GM12878 (cell line): ENCODE results near the gene FSIP1. TPM values are rescaled to one million over a fixed set of nuclear protein-coding genes. Genes with fewer than 3 reads are reported as not detected.
A peak's percentile ranks its signal among the peaks of the same experiment; 100 is the strongest.

Source experiments
- ATAC-seq: fragments of 200-7000 bp; cut with Tn5 transposase; 3 replicates; pipeline ENCODE4 v1.9.1; 2020; ENCODE audit warnings: mild to moderate bottlenecking, moderate library complexity
- BruUV-seq: library from RNA; stranded (reverse); fragments of 400-500 nt; replicated peaks from 2 replicates; lab custom pipeline; 2021; lab: Mats Ljungman, UMichigan
- CTCF ChIA-PET: fragments of 300-600 bp; sonication (Branson Sonifier 250); formaldehyde crosslinking; extraction: SDS; loops from one replicate; lab custom pipeline; 2021; ENCODE audit warnings: inconsistent platforms; lab: Yijun Ruan, JAX
- POLR2A ChIA-PET: fragments of 350-600 bp; formaldehyde crosslinking; extraction: SDS; loops from one replicate; lab custom pipeline; 2021; ENCODE audit warnings: inconsistent platforms; lab: Charles Lee
- RAD21 ChIA-PET: fragments of 300-600 bp; sonication (Branson Sonifier 250); formaldehyde crosslinking; loops from one replicate; lab custom pipeline; 2023; ENCODE audit warnings: antibody characterized with exemption; ENCODE audit not compliant: unreplicated experiment; lab: Charles Lee
- SMC1A ChIA-PET: fragments of 300-600 bp; sonication (Branson Sonifier 250); formaldehyde crosslinking; loops from one replicate; lab custom pipeline; 2023; ENCODE audit not compliant: unreplicated experiment, uncharacterized antibody; lab: Charles Lee
- DNase-seq: peaks from one replicate; pipeline ENCODE4 v3.0.0-alpha.2; 2011; ENCODE audit warnings: low read depth, low spot score
- FAIRE-seq: peaks from 3 replicates; lab custom pipeline; 2011; peaks lifted over from hg19 to GRCh38; lab: Jason Lieb, UNC
- H2AFZ ChIP-seq: 2 replicates; pipeline ENCODE4 v1.6.0; 2011; ENCODE audit warnings: low read depth, low read length, control low read depth; ENCODE audit not compliant: control insufficient read depth
- H3K27ac ChIP-seq: 2 replicates; pipeline ENCODE4 v1.5.1; 2011; ENCODE audit warnings: control low read depth; ENCODE audit not compliant: control insufficient read depth, insufficient read depth
- H3K27me3 ChIP-seq, 2 experiments: replicated peaks in 1 of 2; 2 replicates each; pipeline versions ENCODE4 v1.6.0 to v1.6.1; 2011; ENCODE audit warnings: low read length in 1 of 2; ENCODE audit not compliant: control insufficient read depth in 2 of 2, insufficient read depth in 2 of 2
- H3K36me3 ChIP-seq, 2 experiments: 2 replicates each; pipeline ENCODE4 v1.5.1; 2011; ENCODE audit warnings: low read length in 1 of 2; ENCODE audit not compliant: control insufficient read depth in 2 of 2, insufficient read depth in 2 of 2
- H3K4me1 ChIP-seq: 2 replicates; pipeline ENCODE4 v1.6.1; 2011; ENCODE audit warnings: mild to moderate bottlenecking, low read length, moderate library complexity, mixed read lengths; ENCODE audit not compliant: control insufficient read depth, insufficient read depth
- H3K4me2 ChIP-seq: 2 replicates; pipeline ENCODE4 v1.6.0; 2011; ENCODE audit warnings: control low read depth; ENCODE audit not compliant: control insufficient read depth, insufficient read depth
- H3K4me3 ChIP-seq: fragments of 200-600 bp; sonication (generic); 2 replicates; pipeline ENCODE4 v1.5.1; 2016
- H3K79me2 ChIP-seq: 2 replicates; pipeline ENCODE4 v1.6.0; 2011; ENCODE audit warnings: low read length; ENCODE audit not compliant: control insufficient read depth, insufficient read depth
- H3K9ac ChIP-seq: 2 replicates; pipeline ENCODE4 v1.8.0; 2011; ENCODE audit warnings: low read length, control low read depth, mixed read lengths; ENCODE audit not compliant: control insufficient read depth, insufficient read depth
- H3K9me3 ChIP-seq: replicated peaks from 3 replicates; pipeline ENCODE4 v1.5.1; 2011; ENCODE audit warnings: mild to moderate bottlenecking, low read length; ENCODE audit not compliant: control insufficient read depth, insufficient read depth
- H4K20me1 ChIP-seq: 2 replicates; pipeline ENCODE4 v1.6.0; 2011; ENCODE audit not compliant: control insufficient read depth, insufficient read depth
- CEBPB ChIP-seq, 2 experiments: fragments of 150-350 bp in 1 of 2; IDR thresholded peaks; 2 replicates each; pipeline ENCODE4 v1.6.1; 2012 to 2014; ENCODE audit warnings: low read depth in 2 of 2, low read length in 2 of 2, borderline replicate concordance in 1 of 2, inconsistent platforms in 1 of 2
- CREB1 ChIP-seq: IDR thresholded peaks from 2 replicates; pipeline ENCODE4 v1.6.1; 2012; ENCODE audit warnings: low read depth, mild to moderate bottlenecking, inconsistent platforms
- CUX1 ChIP-seq: IDR thresholded peaks from 2 replicates; pipeline ENCODE4 v1.6.1; 2012; ENCODE audit warnings: improper control_type of control experiment, low read depth, low read length; ENCODE audit not compliant: insufficient replicate concordance
- ETV6 ChIP-seq, 2 experiments: fragments of 450-650 bp in 1 of 2; IDR thresholded peaks in 1 of 2; conservative IDR thresholded peaks in 1 of 2; 2 replicates each; pipeline ENCODE4 v1.6.1; 2014; ENCODE audit warnings: antibody characterized with exemption in 1 of 2, borderline replicate concordance in 1 of 2, low read depth in 1 of 2, mild to moderate bottlenecking in 1 of 2, moderate library complexity in 1 of 2
- IRF5 ChIP-seq: fragments of 450-650 bp; IDR thresholded peaks from 2 replicates; pipeline ENCODE4 v1.6.1; 2017; ENCODE audit warnings: borderline replicate concordance
- MAX ChIP-seq: IDR thresholded peaks from 2 replicates; pipeline ENCODE4 v1.6.1; 2012; ENCODE audit warnings: low read depth, low read length, improper control_type of control experiment
- NR2C2 ChIP-seq: IDR thresholded peaks from 2 replicates; pipeline ENCODE4 v1.6.1; 2011; ENCODE audit warnings: borderline replicate concordance, low read depth; ENCODE audit not compliant: control insufficient read depth, insufficient read length
- POLR2AphosphoS2 ChIP-seq: IDR thresholded peaks from 2 replicates; pipeline ENCODE4 v1.6.1; 2011; ENCODE audit warnings: low read depth, mild to moderate bottlenecking, low read length, improper control_type of control experiment, moderate library complexity
- SKIL ChIP-seq: fragments of 450-650 bp; IDR thresholded peaks from 2 replicates; pipeline ENCODE4 v1.6.1; 2017; ENCODE audit warnings: mild to moderate bottlenecking, low read depth, inconsistent platforms; ENCODE audit not compliant: poor library complexity, severe bottlenecking
- WRNIP1 ChIP-seq: IDR thresholded peaks from 2 replicates; pipeline ENCODE4 v1.6.1; 2011; ENCODE audit warnings: low read depth, low read length, improper control_type of control experiment, borderline replicate concordance
- WGBS: methylation state at CpG from one replicate; pipeline ENCODE4 v1.1.6; 2016; ENCODE audit warnings: low lambda C conversion rate; ENCODE audit not compliant: insufficient replicate concordance, insufficient coverage; ENCODE audit errors: missing lambda C conversion rate; 5-methylcytosine and 5-hydroxymethylcytosine counted together
- in situ Hi-C: fragments of 300-500 bp; cut with MboI; formaldehyde crosslinking; loops from 9 replicates; pipeline ENCODE4 v1.14.3; 2018; ENCODE audit warnings: mixed read lengths
- intact Hi-C: fragments of 100-400 bp; cut with micrococcal nuclease; formaldehyde crosslinking; loops from one replicate; pipeline ENCODE4 v1.14.2; 2022; ENCODE audit not compliant: unreplicated experiment
- polyA plus RNA-seq, 11 experiments: library from polyadenylated mRNA; depleted of rRNA in 4 of 11; unstranded in 6 of 11; stranded (reverse) in 5 of 11; fragments of >200 nt; fragmentation: Nextera tagmentation in 4 of 11; fragmentation: Illumina TruSeq in 1 of 11; extraction: Ambion mirVana in 4 of 11; extraction: Trizol in 1 of 11; gene quantifications; 1 replicate in 1 of 11; 2 replicates in 10 of 11; pipeline versions ENCODE4 v1.2.1 to v1.2.3, GENCODE V29; 2011 to 2016; ENCODE audit warnings: inconsistent platforms in 2 of 11, missing spikeins in 2 of 11, low read depth in 1 of 11
- total RNA-seq, 4 experiments: library from RNA; depleted of rRNA in 3 of 4; stranded (reverse); fragments of >200 nt in 3 of 4; fragmentation: Illumina TruSeq in 1 of 4; extraction: Trizol in 1 of 4; gene quantifications; 2 replicates each; pipeline versions ENCODE4 v1.2.1 to v1.2.3, GENCODE V29; 2013 to 2021

FSIP1 gene
- total and polyA plus RNA-seq, 10 of the 15 experiments (the other 5 are each of a cell fraction or from before 2014, with no cell fraction given): 0.15 to 0.67 (median 0.35) TPM

- TF ChIP-seq SKIL: no peak
- no peak for TF ChIP-seq WRNIP1
- TF ChIP-seq IRF5: peak; percentile 87
- TF ChIP-seq ETV6 (conservative IDR thresholded peaks at IDR 0.05 in 1 of 2, IDR thresholded peaks at IDR 0.05 in 1 of 2; ENCODE audit: borderline replicate concordance in 1 of 2, low read depth in 1 of 2): 0 out of 4 replicates have a peak, but pooled peaks of 1 of the 2 experiments have one; percentile 9
- TF ChIP-seq CREB1: 0 out of 2 replicates have a peak, but pooled peaks have one; percentile 54
Observed at GRCh38 chr15:39782441-39783138, at the start of gene FSIP1 (continued).

- CTCF ChIA-PET: interaction anchor here (0.7 to 1.3 kb wide), 2 partner anchors 15 to 237 kb away, joined by 3 read pairs; no protein-coding TSS in a partner anchor
- Histone ChIP-seq H3K27ac (no peak overlapping the region), H3K79me2 (no peaks in the 10 kb centered on the region), H3K4me2 (no peak overlapping the region), H2AFZ (no peak overlapping the region), H3K4me3 (no peak overlapping the region), H4K20me1 (no peaks in the 10 kb centered on the region), H3K27me3 (peaks cover 2% of the 10 kb centered on the region in 2 experiments; a peak in 3 of 4 replicates), H3K4me1 (no peaks in the 10 kb centered on the region), H3K36me3 (no peaks in the 10 kb centered on the region), H3K9ac (no peak overlapping the region), H3K9me3 (no peaks in the 10 kb centered on the region)
- no TSS peak for BruUV-seq
- POLR2A ChIA-PET: no interaction called here
- intact Hi-C loops: no loop called here
- WGBS: 4% methylated on average over 1 of the region's 1 CpG
- in situ Hi-C loops: no loop called here
- DNase-seq (no peak), ATAC-seq (no peak), FAIRE-seq (no peak)
- SMC1A ChIA-PET: interaction anchor here (1.5 kb wide), 1 partner anchor 74 kb away, joined by 3 read pairs; no protein-coding TSS in a partner anchor
- RAD21 ChIA-PET: interaction anchor here (1.3 kb wide), 1 partner anchor 44 kb away, joined by 3 read pairs; no protein-coding TSS in a partner anchor
- TF ChIP-seq NR2C2: no peak
- TF ChIP-seq CEBPB (IDR thresholded peaks at IDR 0.05; ENCODE audit: borderline replicate concordance in 1 of 2, low read depth in 2 of 2, low read length in 2 of 2): no peak
- no peak for TF ChIP-seq POLR2AphosphoS2
- TF ChIP-seq CUX1: no peak
- TF ChIP-seq MAX: no peak
Observed at GRCh38 chr15:39830166-39830565, 47.5 kb upstream of the FSIP1 start.
